AG04450 (cell line): ENCODE measurements around the gene CRADD. TPM values are rescaled to one million over a fixed set of nuclear protein-coding genes. Genes with fewer than 3 reads are reported as not detected.

ENCODE experiments used
- CTCF ChIA-PET: fragments of 300-600, 350-600 bp; formaldehyde crosslinking; extraction: SDS; loops from one replicate; lab custom pipeline; 2022; ENCODE audit warnings: antibody characterized with exemption, inconsistent platforms; lab: Charles Lee
- POLR2A ChIA-PET: fragments of 350-600 bp; formaldehyde crosslinking; extraction: SDS; loops from one replicate; lab custom pipeline; 2021; ENCODE audit warnings: antibody characterized with exemption, inconsistent platforms; lab: Yijun Ruan, JAX
- DNase-seq: peaks from one replicate; pipeline ENCODE4 v3.0.0-alpha.2; 2011; ENCODE audit warnings: low read depth, low spot score
- H3K27ac ChIP-seq: one replicate; pipeline ENCODE4 v1.5.1; 2012; ENCODE audit warnings: low read depth, low read length, control low read depth
- H3K27me3 ChIP-seq: one replicate; pipeline ENCODE4 v1.6.0; 2012; ENCODE audit warnings: low read length; ENCODE audit not compliant: control insufficient read depth, insufficient read depth
- H3K4me3 ChIP-seq: 2 replicates; pipeline ENCODE4 v1.5.1; 2011; ENCODE audit warnings: mild to moderate bottlenecking, low read depth, low read length, control low read depth
- H3K9me3 ChIP-seq: 2 replicates; pipeline ENCODE4 v1.5.1; 2012; ENCODE audit warnings: low read length; ENCODE audit not compliant: control insufficient read depth, insufficient read depth
- CTCF ChIP-seq: IDR thresholded peaks from 2 replicates; pipeline ENCODE4 v1.5.1; 2011; ENCODE audit warnings: low read depth, low read length, control low read depth, inconsistent platforms
- polyA plus RNA-seq: library from polyadenylated mRNA; depleted of rRNA; stranded (reverse); fragments of >200 nt; gene quantifications from 2 replicates; pipeline ENCODE4 v1.2.3, GENCODE V29; 2011

Gene CRADD
- polyA plus RNA-seq, 1 experiment = 8.8 TPM

DNA sequence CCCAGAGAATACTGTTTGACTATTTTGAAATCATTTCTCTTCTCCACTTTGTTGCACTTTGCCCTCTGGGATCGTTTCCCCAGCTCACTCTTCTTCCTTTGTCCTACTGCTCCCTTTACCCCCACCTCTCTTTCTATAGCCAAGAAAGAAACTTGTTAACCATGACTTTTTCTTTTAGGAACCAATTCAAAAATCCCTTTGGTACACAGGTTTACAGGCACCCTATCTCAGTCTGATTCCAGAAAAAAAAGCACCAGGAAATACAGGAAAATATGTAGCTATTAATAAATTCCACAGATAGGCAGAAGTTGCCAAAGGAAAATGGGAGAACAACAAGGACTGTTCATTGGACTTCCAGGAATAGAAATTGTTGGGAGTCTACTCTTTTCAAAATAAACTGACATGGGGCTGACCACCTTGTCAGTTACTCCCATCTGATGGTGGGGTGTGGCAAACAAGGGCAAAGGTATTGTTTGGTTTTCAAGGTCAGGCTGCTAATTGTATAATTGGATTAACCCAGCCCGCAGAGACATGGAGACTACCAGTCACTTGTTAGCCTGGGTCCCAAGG is 82.4 kb downstream of the CRADD start:
- ChIA-PET CTCF (interaction anchor here (0.9 to 5.3 kb wide), 5 partner anchors 190 to 342 kb away, joined by 3 to 60 read pairs (median 6); no protein-coding TSS in a partner anchor), POLR2A (no interaction called here)
- H3K27ac ChIP-seq = no peak overlapping the region
- H3K9me3 ChIP-seq = no peaks in the 10 kb centered on the region; the same call in 1 of the 2 replicates
- DNase-seq = no peak
- no peak overlapping the region for H3K4me3 ChIP-seq
- no peaks in the 10 kb centered on the region for H3K27me3 ChIP-seq
- TF ChIP-seq CTCF = no peak

GRCh38 chr12:93760275-93760875 is 83.2 kb downstream of the CRADD start:
- H3K27me3 ChIP-seq = no peaks in the 10 kb centered on the region
- H3K27ac ChIP-seq = no peak overlapping the region
- no peak overlapping the region for H3K4me3 ChIP-seq
- ChIA-PET POLR2A (no interaction called here), CTCF (interaction anchor here (0.6 to 5.3 kb wide), 6 partner anchors 191 to 341 kb away, joined by 3 to 60 read pairs (median 6); no protein-coding TSS in a partner anchor)
- H3K9me3 ChIP-seq = no peaks in the 10 kb centered on the region
- no peak for DNase-seq
- no peak for TF ChIP-seq CTCF

- no peak overlapping the region for H3K27ac ChIP-seq
- no peak for DNase-seq
Measured at GRCh38 chr12:93762059-93762719, 85.0 kb downstream of the CRADD start.

GRCh38 chr12:93762912-93763553 is 85.9 kb downstream of the CRADD start:
- ChIA-PET POLR2A (interaction anchor here (1.3 kb wide), 1 partner anchor 11 kb away, joined by 6 read pairs; no protein-coding TSS in a partner anchor), CTCF (interaction anchor here (1.0 to 5.3 kb wide), 4 partner anchors 194 to 339 kb away, joined by 3 to 60 read pairs (median 10); no protein-coding TSS in a partner anchor)
- H3K27ac ChIP-seq = no peak overlapping the region

More at GRCh38 chr12:93762059-93762719, 85.0 kb downstream of the CRADD start:
- CTCF ChIA-PET = interaction anchor here (0.6 to 5.3 kb wide), 8 partner anchors 189 to 339 kb away, joined by 3 to 60 read pairs (median 6); no protein-coding TSS in a partner anchor
- TF ChIP-seq CTCF = no peak
- Histone ChIP-seq H3K9me3 (no peaks in the 10 kb centered on the region), H3K27me3 (no peaks in the 10 kb centered on the region), H3K4me3 (no peak overlapping the region)
- POLR2A ChIA-PET = interaction anchor here (1.3 kb wide), 1 partner anchor 10 kb away, joined by 6 read pairs; no protein-coding TSS in a partner anchor

More at GRCh38 chr12:93762912-93763553, 85.9 kb downstream of the CRADD start:
- Histone ChIP-seq H3K27me3 (no peaks in the 10 kb centered on the region), H3K9me3 (no peaks in the 10 kb centered on the region), H3K4me3 (no peak overlapping the region)
- no peak for TF ChIP-seq CTCF
- no peak for DNase-seq
